Lung (tissue), 12 donors: ENCODE data around the gene SIM2. TPM values are rescaled to one million over a fixed set of nuclear protein-coding genes. Genes with fewer than 3 reads are reported as not detected.

Experiments
- ATAC-seq: fragments of 200-7000 bp; cut with Tn5 transposase; one replicate; pipeline ENCODE4 v1.9.1; 2020; ENCODE audit warnings: moderate number of reproducible peaks; ENCODE audit not compliant: insufficient read depth, low FRiP score
- DNase-seq, 3 donors: peaks; one replicate each; pipeline ENCODE4 v3.0.0-alpha.2; 2013 to 2017
- H3K27ac ChIP-seq, 2 donors: one replicate each; pipeline ENCODE4 v1.5.1; 2013; ENCODE audit warnings: mild to moderate bottlenecking in 2 of 2, moderate library complexity in 2 of 2, control low read depth in 1 of 2, inconsistent platforms in 1 of 2, low read depth in 1 of 2, low read length in 1 of 2
- H3K27me3 ChIP-seq, 3 donors: one replicate each; pipeline ENCODE4 v1.5.1; 2013; ENCODE audit warnings: low read length in 2 of 3; ENCODE audit not compliant: control insufficient read depth in 3 of 3, insufficient read depth in 3 of 3
- H3K36me3 ChIP-seq, 4 donors: one replicate each; pipeline ENCODE4 v1.5.1; 2013; ENCODE audit warnings: low read length in 4 of 4, mild to moderate bottlenecking in 1 of 4, moderate library complexity in 1 of 4; ENCODE audit not compliant: control insufficient read depth in 4 of 4, insufficient read depth in 4 of 4
- H3K4me1 ChIP-seq, 5 donors: one replicate each; pipeline ENCODE4 v1.5.1; 2013; ENCODE audit warnings: low read length in 5 of 5, mild to moderate bottlenecking in 2 of 5, moderate library complexity in 1 of 5; ENCODE audit not compliant: control insufficient read depth in 5 of 5, insufficient read depth in 5 of 5
- H3K4me3 ChIP-seq: one replicate; pipeline ENCODE4 v1.5.1; 2013; ENCODE audit warnings: mild to moderate bottlenecking, control low read depth, moderate library complexity
- H3K9ac ChIP-seq, 2 donors: one replicate each; pipeline ENCODE4 v1.5.1; 2013; ENCODE audit warnings: low read length in 2 of 2, control low read depth in 1 of 2; ENCODE audit not compliant: insufficient read depth in 1 of 2
- H3K9me3 ChIP-seq, 4 donors: one replicate each; pipeline ENCODE4 v1.5.1; 2013; ENCODE audit warnings: low read length in 3 of 4, mild to moderate bottlenecking in 1 of 4, moderate library complexity in 1 of 4; ENCODE audit not compliant: control insufficient read depth in 4 of 4, insufficient read depth in 3 of 4
- CTCF ChIP-seq: IDR thresholded peaks from 2 replicates; pipeline ENCODE4 v1.5.1; 2012; ENCODE audit warnings: mild to moderate bottlenecking; ENCODE audit errors: control extremely low read depth, extremely low read depth
- WGBS, 2 donors: extraction: QIAGEN DNeasy Blood & Tissue Kit; methylation state at CpG; one replicate each; pipeline ENCODE4 v1.1.7; 2013; 5-methylcytosine and 5-hydroxymethylcytosine counted together
- polyA plus RNA-seq, 2 donors: library from polyadenylated mRNA; stranded (reverse); fragments of 200-250 nt; gene quantifications; one replicate each; pipeline ENCODE4 v1.2.1, GENCODE V29; 2013
- total RNA-seq, 2 donors: library from RNA; depleted of rRNA in 1 of 2; stranded (reverse); fragments of >200 nt in 1 of 2; gene quantifications; one replicate each; pipeline ENCODE4 v1.2.1, GENCODE V29; 2014 to 2021
- donor health status: control.
- donor health status: control.
- donor health status: Bipolar disorder and iron deficiency.
- donor health status: healthy.
- donor health status: DM: yes; HTN: yes; CAD: no.

SIM2 gene
- total and polyA plus RNA-seq, 4 donors = not detected

- ATAC-seq = no peak
- 1% methylated on average over 60 to 62 of the region's 62 CpGs for WGBS, 2 donors
- H3K9ac ChIP-seq = no peak overlapping the region
- peaks cover 18 to 91% (median 84%) of the 10 kb centered on the region in 3 donors for H3K27me3 ChIP-seq
- H3K36me3 ChIP-seq = no peaks in the 10 kb centered on the region
- no peak overlapping the region for H3K4me3 ChIP-seq
- H3K9me3 ChIP-seq = peaks cover 0 to 10% (median 0%) of the 10 kb centered on the region in 4 donors
- no peak for TF ChIP-seq CTCF
- DNase-seq = peak; percentile 31 to 48 (median 48)
- no peak overlapping the region for H3K27ac ChIP-seq
- peaks cover 0 to 38% (median 10%) of the 10 kb centered on the region in 5 donors for H3K4me1 ChIP-seq
Observed at GRCh38 chr21:36698385-36698980, 432 bp upstream of the SIM2 start.

GRCh38 chr21:36699546-36700294 is 805 bp downstream of the SIM2 start:
- Histone ChIP-seq H3K9ac (no peak overlapping the region), H3K9me3 (peaks cover 0 to 10% (median 0%) of the 10 kb centered on the region in 4 donors), H3K4me3 (no peak overlapping the region), H3K27ac (no peak overlapping the region), H3K27me3 (peaks cover 15 to 91% (median 83%) of the 10 kb centered on the region in 3 donors), H3K4me1 (peaks cover 0 to 42% (median 10%) of the 10 kb centered on the region in 5 donors), H3K36me3 (no peaks in the 10 kb centered on the region)
- ATAC-seq (no peak), DNase-seq (peak in 1 of 3 donors; percentile 15)
- no peak for TF ChIP-seq CTCF
- 4 to 7% methylated on average over 59 to 67 of the region's 67 CpGs for WGBS, 2 donors

GRCh38 chr21:36700295-36700970 is 1.5 kb downstream of the SIM2 start:
- H3K27me3 ChIP-seq = peaks cover 12 to 91% (median 82%) of the 10 kb centered on the region in 3 donors
- TF ChIP-seq CTCF = no peak
- ATAC-seq (no peak), DNase-seq (peak in 2 of 3 donors; percentile 14 to 16)
- 4 to 5% methylated on average over 21 to 30 of the region's 30 CpGs for WGBS, 2 donors
- H3K9ac ChIP-seq = no peak overlapping the region
- H3K36me3 ChIP-seq = no peaks in the 10 kb centered on the region
- no peak overlapping the region for H3K4me3 ChIP-seq
- H3K4me1 ChIP-seq = peaks cover 0 to 46% (median 14%) of the 10 kb centered on the region in 5 donors
- H3K9me3 ChIP-seq = peaks cover 0 to 6% (median 0%) of the 10 kb centered on the region in 4 donors
- no peak overlapping the region for H3K27ac ChIP-seq
